Measurements from ENCODE around the gene TTC13. TPM values are rescaled to one million over a fixed set of nuclear protein-coding genes. Genes with fewer than 3 reads are reported as not detected.
"Not testable (repeated sequence)": the region's sequence is repeated elsewhere in the genome, so short reads cannot be mapped to it uniquely, and the experiment has no call there.

Gene TTC13
- total RNA-seq, 4 donors from 2014 or later: 17.3 to 106 (median 42.6) TPM

- DNase-seq: no peak
- Histone ChIP-seq H3K27me3 (no peaks in the 10 kb centered on the region), H3K27ac (no peak overlapping the region), H3K36me3 (peaks cover 0 to 19% (median 0%) of the 10 kb centered on the region in 3 donors), H3K4me3 (no peak overlapping the region), H3K9me3 (no peaks in the 10 kb centered on the region), H3K4me1 (peaks cover 0 to 12% (median 0%) of the 10 kb centered on the region in 4 donors)
- TF ChIP-seq POLR2A (IDR thresholded peaks at IDR 0.05) (no peak), CTCF (IDR thresholded peaks at IDR 0.05) (no peak)
These were observed 8.8 kb upstream of the TTC13 start for GRCh38 chr1:230987448-230987847.

GRCh38 chr1:230986976-230987375 is 8.3 kb upstream of the TTC13 start:
- no peaks in the 10 kb centered on the region for H3K27me3 ChIP-seq
- H3K9me3 ChIP-seq: no peaks in the 10 kb centered on the region
- H3K4me1 ChIP-seq: peaks cover 0 to 17% (median 0%) of the 10 kb centered on the region in 4 donors
- peaks cover 0 to 15% (median 0%) of the 10 kb centered on the region in 3 donors for H3K36me3 ChIP-seq
- DNase-seq: peak in 1 of 3 donors; percentile 58
- no peak overlapping the region for H3K4me3 ChIP-seq
- H3K27ac ChIP-seq: no peak overlapping the region
- TF ChIP-seq POLR2A (IDR thresholded peaks at IDR 0.05): no peak
- no peak for TF ChIP-seq CTCF (IDR thresholded peaks at IDR 0.05)

GRCh38 chr1:230985711-230986110 is 7.0 kb upstream of the TTC13 start:
- TF ChIP-seq CTCF (IDR thresholded peaks at IDR 0.05) (no peak), POLR2A (IDR thresholded peaks at IDR 0.05) (no peak)
- DNase-seq: peak in 2 of 3 donors; percentile 65 to 70
- peaks cover 0 to 12% (median 0%) of the 10 kb centered on the region in 3 donors for H3K36me3 ChIP-seq
- H3K4me3 ChIP-seq: no peak overlapping the region
- H3K27me3 ChIP-seq: no peaks in the 10 kb centered on the region
- no peaks in the 10 kb centered on the region for H3K9me3 ChIP-seq
- H3K27ac ChIP-seq: peak overlapping the region in 2 of 4 donors; percentile 17 to 31
- peaks cover 0 to 18% (median 0%) of the 10 kb centered on the region in 4 donors for H3K4me1 ChIP-seq

- Histone ChIP-seq H3K4me1 (peaks cover 0 to 27% (median 0%) of the 10 kb centered on the region in 4 donors), H3K27ac (peak overlapping the region in 2 of 4 donors; percentile 17 to 31)
- DNase-seq, H3K27me3 ChIP-seq, H3K36me3 ChIP-seq, H3K9me3 ChIP-seq, H3K4me3 ChIP-seq: not testable (repeated sequence)
These were observed 6.2 kb upstream of the TTC13 start for GRCh38 chr1:230984622-230985515.

- no peaks in the 10 kb centered on the region for H3K27me3 ChIP-seq
- no peaks in the 10 kb centered on the region for H3K36me3 ChIP-seq
- TF ChIP-seq CTCF (IDR thresholded peaks at IDR 0.05): no peak
- TF ChIP-seq POLR2A (IDR thresholded peaks at IDR 0.05): no peak
- peaks cover 0 to 32% (median 0%) of the 10 kb centered on the region in 4 donors for H3K4me1 ChIP-seq
- DNase-seq: no peak
- H3K4me3 ChIP-seq: no peak overlapping the region
- no peaks in the 10 kb centered on the region for H3K9me3 ChIP-seq
- H3K27ac ChIP-seq: no peak overlapping the region
These were observed 5.2 kb upstream of the TTC13 start for GRCh38 chr1:230983811-230984210.

GRCh38 chr1:230982696-230983095 is 4.0 kb upstream of the TTC13 start:
- DNase-seq: no peak
- peaks cover 0 to 31% (median 0%) of the 10 kb centered on the region in 4 donors for H3K4me1 ChIP-seq
- no peak overlapping the region for H3K4me3 ChIP-seq
- no peak overlapping the region for H3K27ac ChIP-seq
- H3K27me3 ChIP-seq: no peaks in the 10 kb centered on the region
- no peaks in the 10 kb centered on the region for H3K36me3 ChIP-seq
- no peaks in the 10 kb centered on the region for H3K9me3 ChIP-seq
- TF ChIP-seq POLR2A (IDR thresholded peaks at IDR 0.05) (no peak), CTCF (IDR thresholded peaks at IDR 0.05) (no peak)

Data from Peyer's patch (tissue), 4 donors.